ENCODE data around the gene ADGRL2.

ADGRL2 gene

DNA sequence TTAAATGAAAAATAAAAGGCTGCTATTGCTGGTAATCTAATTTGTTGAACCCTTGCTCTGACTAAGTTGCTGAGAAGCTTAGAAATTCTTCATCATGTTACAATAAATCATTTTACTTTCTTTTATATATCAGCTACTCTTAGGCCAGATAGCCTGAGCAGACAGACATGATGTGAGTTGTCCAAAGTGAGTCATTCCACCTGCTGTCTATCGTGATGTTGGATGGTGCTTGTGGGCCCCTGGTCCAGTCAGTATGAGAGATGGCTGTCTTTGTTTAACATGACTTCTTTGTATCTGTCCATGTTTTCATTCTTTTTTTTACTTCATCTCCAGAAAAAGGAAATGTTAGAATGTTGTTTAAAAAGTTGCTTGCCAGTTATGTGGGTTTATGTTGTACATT lies 188.8 kb downstream of the ADGRL2 start:
- DNase-seq (ENCODE audit: low read depth): no peak

DNA sequence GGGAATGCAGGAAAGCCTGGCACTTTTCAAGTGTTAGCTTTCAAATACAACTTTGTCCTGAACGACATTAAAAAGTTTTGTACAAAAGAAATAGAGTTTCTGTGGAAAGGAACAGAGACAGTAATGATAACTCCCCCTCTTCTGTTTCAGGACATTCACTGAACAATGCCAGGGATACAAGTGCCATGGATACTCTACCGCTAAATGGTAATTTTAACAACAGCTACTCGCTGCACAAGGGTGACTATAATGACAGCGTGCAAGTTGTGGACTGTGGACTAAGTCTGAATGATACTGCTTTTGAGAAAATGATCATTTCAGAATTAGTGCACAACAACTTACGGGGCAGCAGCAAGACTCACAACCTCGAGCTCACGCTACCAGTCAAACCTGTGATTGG lies 189.5 kb downstream of the ADGRL2 start:
- DNase-seq (ENCODE audit: low read depth): no peak

DNA sequence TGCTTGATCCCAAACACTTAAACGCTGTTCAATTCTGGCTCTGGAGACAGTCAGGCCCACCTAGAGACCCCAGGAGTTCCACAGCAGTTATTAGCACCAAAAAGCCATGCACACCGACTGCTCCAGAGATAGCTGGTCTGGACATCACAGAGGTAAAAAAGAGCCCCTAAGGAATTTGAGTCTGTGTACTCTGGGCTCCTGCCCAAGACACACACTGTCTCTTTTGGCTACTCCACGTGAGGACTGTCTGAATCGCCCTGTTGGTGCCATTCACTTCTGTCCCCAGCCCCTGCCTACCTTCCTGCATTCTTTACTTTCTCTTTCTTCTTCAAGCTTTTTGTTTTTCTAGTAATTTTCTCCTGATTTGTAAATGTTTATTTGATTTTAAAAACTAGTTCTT lies 197.4 kb downstream of the ADGRL2 start:
- DNase-seq (ENCODE audit: low read depth): no peak

DNA sequence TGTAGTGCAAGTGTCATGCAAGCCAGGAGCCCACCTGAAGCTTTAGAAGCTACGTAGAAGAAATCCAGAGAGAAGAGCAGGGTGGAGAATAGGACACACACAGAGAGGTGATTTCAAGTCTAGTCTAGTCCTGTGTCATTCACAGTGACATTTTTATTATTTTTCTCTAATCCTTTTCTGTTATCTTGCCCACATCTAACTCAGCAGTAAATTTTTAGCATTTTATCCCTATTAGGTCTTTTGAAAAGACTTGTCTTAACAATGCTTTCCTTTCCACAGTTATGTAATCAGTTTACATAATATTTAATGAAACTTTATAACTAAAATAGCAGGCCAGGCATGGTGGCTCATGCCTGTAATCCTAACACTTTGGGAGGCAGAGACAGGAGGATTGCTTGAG lies 198.6 kb downstream of the ADGRL2 start:
- DNase-seq (ENCODE audit: low read depth): no peak

DNA sequence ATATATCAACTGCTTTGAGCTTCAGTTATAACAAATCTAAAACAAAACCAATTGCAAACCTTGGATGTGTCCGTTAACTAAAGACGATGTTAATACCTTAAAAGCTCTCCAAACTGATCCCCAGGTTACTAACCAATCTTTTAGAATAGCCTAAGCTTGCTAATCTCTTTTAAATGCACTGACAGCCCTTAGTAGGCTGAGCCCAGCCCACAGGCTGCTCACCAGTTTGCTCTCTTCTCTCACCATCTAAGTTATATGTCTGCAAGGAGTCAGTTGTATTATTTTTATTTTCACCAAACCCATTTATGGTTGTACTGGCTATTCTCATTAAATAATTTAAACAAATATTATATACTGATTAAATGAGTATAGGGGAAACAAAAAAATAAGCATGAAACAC lies 199.5 kb downstream of the ADGRL2 start:
- DNase-seq (ENCODE audit: low read depth): no peak

DNA sequence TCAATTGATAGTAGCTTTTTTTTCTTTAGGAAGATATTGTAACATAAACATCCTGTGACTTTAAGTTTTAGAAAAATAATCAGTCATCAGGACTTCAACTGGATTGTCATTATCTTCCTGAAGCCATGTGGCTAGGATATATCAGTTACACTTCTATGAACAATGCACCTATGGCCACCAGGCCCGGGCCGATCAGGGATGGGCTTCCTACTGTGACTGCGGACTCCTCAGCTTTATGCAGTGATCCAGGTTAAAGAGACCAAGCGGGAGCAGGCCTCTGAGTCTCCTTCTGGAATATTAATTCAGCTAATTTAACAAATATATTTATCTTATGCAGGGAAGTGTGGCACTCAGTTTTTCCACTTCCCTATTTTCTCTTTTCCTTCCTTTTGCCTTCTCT lies 200.6 kb downstream of the ADGRL2 start:
- no peak for DNase-seq (ENCODE audit: low read depth)

DNA sequence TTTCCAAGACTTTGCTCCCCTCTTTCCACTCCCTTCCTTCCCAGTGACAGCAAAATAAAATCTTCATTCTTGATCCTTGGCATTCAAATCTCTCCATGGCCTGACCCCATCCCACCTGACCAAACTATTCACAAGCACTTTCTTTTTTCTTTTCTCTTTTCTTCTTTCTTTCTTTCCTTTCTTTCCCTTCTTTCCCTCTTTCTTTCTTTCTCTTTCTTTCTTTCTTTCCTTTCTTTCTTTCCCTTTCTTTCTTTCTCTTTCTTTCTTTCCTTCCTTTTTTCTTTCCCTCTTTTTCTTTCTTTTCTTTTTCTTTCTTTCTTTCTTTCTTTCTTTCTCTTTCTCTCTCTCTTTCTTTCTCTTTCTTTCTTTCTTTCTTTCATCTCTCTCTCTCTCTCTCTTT lies 207.1 kb downstream of the ADGRL2 start:
- DNase-seq (ENCODE audit: low read depth): no peak

DNA sequence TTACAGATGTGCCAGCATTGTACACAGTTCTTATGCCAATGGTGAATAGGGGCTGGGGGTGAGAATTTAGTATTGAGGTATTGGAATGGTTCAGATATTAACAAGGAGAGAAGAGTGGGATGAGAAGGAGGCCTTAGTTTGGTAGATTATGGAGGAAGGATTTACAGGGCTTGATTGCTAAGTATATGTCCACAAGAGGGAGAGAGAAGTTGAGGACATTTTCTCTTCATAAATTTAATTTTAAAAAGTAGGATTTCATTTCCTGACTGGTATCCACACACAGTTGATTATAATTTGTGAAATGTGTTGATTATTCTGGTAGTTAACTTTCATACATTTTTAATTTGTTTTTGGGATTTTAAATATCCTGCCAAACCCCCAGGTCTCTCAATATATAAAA lies 213.0 kb downstream of the ADGRL2 start:
- no peak for DNase-seq (ENCODE audit: low read depth)

DNA sequence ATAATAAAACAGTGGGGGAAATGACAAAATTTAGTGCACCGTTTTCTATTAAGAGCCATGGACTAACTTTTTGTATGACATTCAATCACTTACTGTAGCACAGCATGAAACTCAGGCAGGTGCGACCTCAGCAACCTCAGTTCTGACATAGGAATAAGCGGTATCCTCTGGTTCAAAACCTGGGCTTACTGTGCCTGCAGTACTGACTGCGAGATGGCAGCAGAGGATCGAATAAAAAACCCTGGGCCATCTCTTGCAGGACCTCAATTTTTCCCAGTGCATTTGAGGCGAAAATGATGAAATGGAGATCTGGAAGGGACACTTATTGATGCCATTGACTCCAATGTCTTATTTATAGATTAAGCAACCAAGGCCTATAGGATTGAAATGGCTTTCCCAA lies 214.7 kb downstream of the ADGRL2 start:
- DNase-seq (ENCODE audit: low read depth): no peak

DNA sequence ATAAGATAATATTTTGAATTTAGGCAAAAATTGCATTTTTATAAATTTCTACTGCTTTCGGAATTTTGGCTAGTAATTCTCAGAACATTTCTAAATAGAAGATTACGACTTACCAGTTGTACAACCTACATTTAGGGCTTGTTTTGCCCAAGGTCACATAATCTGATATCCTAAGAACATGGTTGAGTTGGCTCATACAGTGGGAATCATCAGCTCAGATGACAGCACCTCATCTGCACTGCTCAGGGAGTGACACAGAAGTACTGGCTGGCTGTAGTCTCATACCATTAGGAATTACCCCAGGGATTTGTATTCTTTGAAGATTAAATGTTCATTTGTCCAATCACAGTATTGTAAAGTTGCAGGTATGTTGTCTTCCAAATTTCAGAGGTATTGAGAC lies 217.6 kb downstream of the ADGRL2 start:
- DNase-seq (ENCODE audit: low read depth): no peak

DNA sequence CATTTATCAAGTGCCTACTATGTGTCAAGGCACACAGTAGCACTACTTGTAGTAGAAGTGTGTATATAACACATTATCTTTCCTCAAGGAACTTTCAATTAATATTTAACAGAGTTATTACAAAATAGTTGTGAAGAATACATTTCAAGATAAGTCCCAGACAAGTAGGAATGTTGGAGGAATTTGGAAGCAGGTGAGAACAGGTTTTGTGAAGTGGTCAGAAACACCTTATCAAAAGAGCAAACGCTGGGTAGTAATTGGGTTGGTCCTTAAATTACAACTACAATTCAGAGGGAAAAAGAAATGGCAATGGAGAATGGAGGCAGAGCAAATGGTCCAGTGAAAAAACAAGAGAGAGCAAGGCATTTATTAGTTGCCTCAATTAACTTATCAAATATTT lies 218.8 kb downstream of the ADGRL2 start:
- no peak for DNase-seq (ENCODE audit: low read depth)

DNA sequence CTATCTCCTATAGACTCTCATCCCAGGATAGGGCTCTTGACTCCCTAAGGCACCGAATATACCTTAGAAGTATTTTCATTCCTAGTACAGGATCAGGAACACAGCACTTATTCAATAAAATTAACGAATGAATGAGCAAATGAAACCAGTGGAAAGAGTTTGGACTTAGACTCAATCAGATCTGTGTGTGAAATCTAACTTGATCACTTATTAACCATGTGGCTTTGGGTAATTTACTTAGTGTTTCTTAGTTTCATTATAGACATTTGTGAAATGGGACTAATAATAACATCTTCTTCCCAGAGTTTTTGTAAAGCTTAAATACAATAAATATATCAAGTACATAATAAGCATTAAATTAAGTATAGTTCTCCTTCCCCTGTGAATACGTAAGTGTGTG lies 230.1 kb downstream of the ADGRL2 start:
- DNase-seq (ENCODE audit: low read depth): no peak

DNA sequence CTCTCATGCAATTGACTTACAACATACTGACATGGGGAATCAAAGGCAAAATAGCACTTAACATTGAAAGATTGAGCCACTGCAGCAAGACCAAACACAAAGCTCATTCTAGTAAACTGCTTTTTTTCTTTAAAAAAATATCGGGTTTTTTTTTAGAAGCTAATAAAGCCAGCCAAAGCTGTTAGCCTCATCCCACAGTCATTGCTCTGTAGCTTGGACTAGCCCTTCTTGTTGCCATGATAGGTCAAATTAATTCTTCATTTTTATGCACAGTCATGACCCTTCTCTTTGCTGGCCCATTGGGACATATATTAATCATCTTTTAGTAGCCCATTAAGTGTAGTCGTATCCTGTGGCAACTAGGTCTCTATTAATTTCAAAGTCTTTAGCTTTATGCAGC lies 231.3 kb downstream of the ADGRL2 start:
- DNase-seq (ENCODE audit: low read depth): no peak

DNA sequence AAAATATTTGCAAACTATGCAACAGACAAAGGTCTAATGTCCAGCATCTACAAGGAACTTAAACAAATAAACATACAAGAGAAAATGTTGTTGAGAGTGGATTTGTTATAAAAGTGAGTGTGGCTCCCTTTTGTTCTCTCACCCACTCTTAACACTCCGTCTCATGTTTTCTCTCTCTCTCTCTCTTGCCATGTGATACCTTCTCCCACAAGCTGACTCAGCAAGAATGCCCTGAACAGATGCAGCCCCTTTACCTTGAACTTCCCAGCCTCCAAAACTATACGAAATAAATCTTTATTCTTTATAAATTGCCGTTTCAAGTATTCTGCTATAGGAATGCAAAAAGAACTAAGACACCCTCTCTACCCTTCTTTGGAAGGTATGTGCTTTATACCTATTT lies 234.1 kb downstream of the ADGRL2 start:
- no peak for DNase-seq (ENCODE audit: low read depth)

Measured in activated T-helper 1 cell treated with Interleukin-2 at 50 U/mL for 16 hours (primary cell).